ENCODE data around the gene ESYT2. TPM values are rescaled to one million over a fixed set of nuclear protein-coding genes. Genes with fewer than 3 reads are reported as not detected.

ESYT2 gene
- total and polyA plus RNA-seq, 9 of the 15 experiments (the other 6 are each of a cell fraction or from before 2014, with no cell fraction given), result 5.8 to 86.9 (median 64.7) TPM

DNA sequence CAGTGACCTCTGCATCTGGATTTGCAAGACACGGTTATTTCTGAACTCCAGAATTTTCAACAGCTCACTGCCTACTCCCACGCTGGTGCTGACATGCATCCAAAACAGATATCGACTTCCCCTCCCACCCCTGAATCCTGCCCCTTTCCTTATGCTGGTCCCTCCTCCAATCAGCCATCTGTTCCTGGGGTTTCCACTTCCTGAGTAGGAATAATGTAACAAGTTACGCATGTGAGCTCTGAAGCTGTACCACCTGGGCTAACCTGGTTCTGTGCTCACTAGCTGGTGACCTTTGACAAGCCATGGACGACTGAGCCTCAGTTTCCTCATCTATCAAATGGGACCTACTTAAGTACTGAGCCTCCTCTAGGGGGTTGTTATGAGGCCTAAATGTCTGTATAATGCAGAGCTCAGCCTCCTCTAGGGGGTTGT lies 123.0 kb downstream of the ESYT2 start (continued):
- TF ChIP-seq CREBBP (IDR thresholded peaks at IDR 0.05; ENCODE audit: low read depth, low read length) (no peak), SNIP1 (IDR thresholded peaks at IDR 0.05; ENCODE audit: low read depth) (no peak), FIP1L1 (IDR thresholded peaks at IDR 0.05; ENCODE audit: low read depth, low read length, poor library complexity, severe bottlenecking) (no peak), NCOA1 (IDR thresholded peaks at IDR 0.05; ENCODE audit: low read depth) (no peak), ZNF121 (CRISPR knock-in tag; conservative IDR thresholded peaks at IDR 0.05) (no peak), CC2D1A (IDR thresholded peaks at IDR 0.05) (no peak), ETV6 (IDR thresholded peaks at IDR 0.05; ENCODE audit: borderline replicate concordance in 1 of 2, low read depth in 2 of 2, low read length in 1 of 2) (no peak), ETV6 (CRISPR knock-in tag; IDR thresholded peaks at IDR 0.05; ENCODE audit: borderline replicate concordance) (no peak), NR2F6 (CRISPR knock-in tag; IDR thresholded peaks at IDR 0.05) (no peak), SAP30 (IDR thresholded peaks at IDR 0.05; ENCODE audit: borderline replicate concordance, insufficient read depth, low read depth, low read length, poor library complexity, severe bottlenecking) (no peak), SMARCA5 (IDR thresholded peaks at IDR 0.05) (0 out of 2 replicates have a peak, but pooled peaks have one; percentile 11), TAL1 (IDR thresholded peaks at IDR 0.05) (peak; percentile 26; the same call in 1 of the 2 replicates), CHD4 (IDR thresholded peaks at IDR 0.05; ENCODE audit: insufficient read depth, insufficient replicate concordance, low read depth, low read length, poor library complexity, severe bottlenecking) (peak; percentile 58), YBX1 (IDR thresholded peaks at IDR 0.05) (no peak), ZNF444 (CRISPR knock-in tag; IDR thresholded peaks at IDR 0.05) (no peak), GTF2F1 (IDR thresholded peaks at IDR 0.05; ENCODE audit: low read depth, low read length) (no peak), NFIC (IDR thresholded peaks at IDR 0.05) (peak; percentile 55; the same call in 1 of the 2 replicates), NR3C1 (CRISPR knock-in tag; IDR thresholded peaks at IDR 0.05) (no peak), NCOR1 (IDR thresholded peaks at IDR 0.05) (peak; percentile 46), NELFE (IDR thresholded peaks at IDR 0.05; ENCODE audit: insufficient read depth, insufficient read length) (no peak), ARID2 (IDR thresholded peaks at IDR 0.05) (no peak)
- TF ChIP-seq, protein P1, sequence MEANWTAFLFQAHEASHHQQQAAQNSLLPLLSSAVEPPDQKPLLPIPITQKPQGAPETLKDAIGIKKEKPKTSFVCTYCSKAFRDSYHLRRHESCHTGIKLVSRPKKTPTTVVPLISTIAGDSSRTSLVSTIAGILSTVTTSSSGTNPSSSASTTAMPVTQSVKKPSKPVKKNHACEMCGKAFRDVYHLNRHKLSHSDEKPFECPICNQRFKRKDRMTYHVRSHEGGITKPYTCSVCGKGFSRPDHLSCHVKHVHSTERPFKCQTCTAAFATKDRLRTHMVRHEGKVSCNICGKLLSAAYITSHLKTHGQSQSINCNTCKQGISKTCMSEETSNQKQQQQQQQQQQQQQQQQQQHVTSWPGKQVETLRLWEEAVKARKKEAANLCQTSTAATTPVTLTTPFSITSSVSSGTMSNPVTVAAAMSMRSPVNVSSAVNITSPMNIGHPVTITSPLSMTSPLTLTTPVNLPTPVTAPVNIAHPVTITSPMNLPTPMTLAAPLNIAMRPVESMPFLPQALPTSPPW (CRISPR knock-in tag; IDR thresholded peaks at IDR 0.05), result no peak; the same call in 1 of the 2 replicates
- TF ChIP-seq, protein P2, sequence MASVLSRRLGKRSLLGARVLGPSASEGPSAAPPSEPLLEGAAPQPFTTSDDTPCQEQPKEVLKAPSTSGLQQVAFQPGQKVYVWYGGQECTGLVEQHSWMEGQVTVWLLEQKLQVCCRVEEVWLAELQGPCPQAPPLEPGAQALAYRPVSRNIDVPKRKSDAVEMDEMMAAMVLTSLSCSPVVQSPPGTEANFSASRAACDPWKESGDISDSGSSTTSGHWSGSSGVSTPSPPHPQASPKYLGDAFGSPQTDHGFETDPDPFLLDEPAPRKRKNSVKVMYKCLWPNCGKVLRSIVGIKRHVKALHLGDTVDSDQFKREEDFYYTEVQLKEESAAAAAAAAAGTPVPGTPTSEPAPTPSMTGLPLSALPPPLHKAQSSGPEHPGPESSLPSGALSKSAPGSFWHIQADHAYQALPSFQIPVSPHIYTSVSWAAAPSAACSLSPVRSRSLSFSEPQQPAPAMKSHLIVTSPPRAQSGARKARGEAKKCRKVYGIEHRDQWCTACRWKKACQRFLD (CRISPR knock-in tag; IDR thresholded peaks at IDR 0.05), result peak; percentile 60; the same call in 1 of the 2 replicates
- TF ChIP-seq, protein P3, sequence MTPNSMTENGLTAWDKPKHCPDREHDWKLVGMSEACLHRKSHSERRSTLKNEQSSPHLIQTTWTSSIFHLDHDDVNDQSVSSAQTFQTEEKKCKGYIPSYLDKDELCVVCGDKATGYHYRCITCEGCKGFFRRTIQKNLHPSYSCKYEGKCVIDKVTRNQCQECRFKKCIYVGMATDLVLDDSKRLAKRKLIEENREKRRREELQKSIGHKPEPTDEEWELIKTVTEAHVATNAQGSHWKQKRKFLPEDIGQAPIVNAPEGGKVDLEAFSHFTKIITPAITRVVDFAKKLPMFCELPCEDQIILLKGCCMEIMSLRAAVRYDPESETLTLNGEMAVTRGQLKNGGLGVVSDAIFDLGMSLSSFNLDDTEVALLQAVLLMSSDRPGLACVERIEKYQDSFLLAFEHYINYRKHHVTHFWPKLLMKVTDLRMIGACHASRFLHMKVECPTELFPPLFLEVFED (CRISPR knock-in tag; conservative IDR thresholded peaks at IDR 0.05), result 0 out of 2 replicates have a peak, but pooled peaks have one; percentile 7

All from K562 (cell line).